Effector memory CD4-positive, alpha-beta T cell (primary cell): ENCODE measurements around the gene JPH4.
"Not testable (repeated sequence)": the region's sequence is repeated elsewhere in the genome, so short reads cannot be mapped to it uniquely, and the experiment has no call there.

Experiments used
- DNase-seq, 3 donors: peaks; one replicate each; pipeline ENCODE4 v3.0.0-alpha.2; 2020
- H3K27ac ChIP-seq: 2 replicates; pipeline ENCODE4 v1.7.0; 2013; ENCODE audit warnings: mild to moderate bottlenecking, low read length, moderate library complexity; ENCODE audit not compliant: insufficient read depth, poor library complexity, severe bottlenecking
- H3K27me3 ChIP-seq: replicated peaks from 2 replicates; pipeline ENCODE4 v1.7.0; 2013; ENCODE audit warnings: mild to moderate bottlenecking, low read length; ENCODE audit not compliant: insufficient read depth, control insufficient read depth, poor library complexity, severe bottlenecking
- H3K36me3 ChIP-seq: 2 replicates; pipeline ENCODE4 v1.7.0; 2013; ENCODE audit warnings: mild to moderate bottlenecking, low read length, moderate library complexity; ENCODE audit not compliant: control insufficient read depth, insufficient read depth
- H3K4me1 ChIP-seq: 2 replicates; pipeline ENCODE4 v1.7.0; 2013; ENCODE audit warnings: low read length, mild to moderate bottlenecking; ENCODE audit not compliant: control insufficient read depth, insufficient read depth, poor library complexity, severe bottlenecking
- H3K4me3 ChIP-seq: 2 replicates; pipeline ENCODE4 v1.7.0; 2013; ENCODE audit warnings: low read length, low read depth, mild to moderate bottlenecking; ENCODE audit not compliant: insufficient read depth, poor library complexity, severe bottlenecking
- H3K9me3 ChIP-seq: 2 replicates; pipeline ENCODE4 v1.7.0; 2013; ENCODE audit warnings: mild to moderate bottlenecking, low read length, moderate library complexity; ENCODE audit not compliant: control insufficient read depth

The JPH4 gene

GRCh38 chr14:23609411-23610089, 31.0 kb upstream of the JPH4 start:
- H3K27ac ChIP-seq = peak overlapping the region; percentile 47
- DNase-seq, H3K9me3 ChIP-seq, H3K36me3 ChIP-seq, H3K4me3 ChIP-seq, H3K27me3 ChIP-seq: not testable (repeated sequence)
- H3K4me1 ChIP-seq = peaks cover 23% of the 10 kb centered on the region

GRCh38 chr14:23609001-23609400, 30.4 kb upstream of the JPH4 start:
- DNase-seq = no peak
- no peaks in the 10 kb centered on the region for H3K27me3 ChIP-seq
- H3K36me3 ChIP-seq = no peaks in the 10 kb centered on the region
- peaks cover 23% of the 10 kb centered on the region for H3K4me1 ChIP-seq
- no peak overlapping the region for H3K4me3 ChIP-seq
- H3K9me3 ChIP-seq = no peaks in the 10 kb centered on the region
- no peak overlapping the region for H3K27ac ChIP-seq

- Histone ChIP-seq H3K27ac (no peak overlapping the region), H3K4me3 (no peak overlapping the region), H3K27me3 (no peaks in the 10 kb centered on the region), H3K9me3 (no peaks in the 10 kb centered on the region), H3K36me3 (no peaks in the 10 kb centered on the region), H3K4me1 (peaks cover 23% of the 10 kb centered on the region)
- no peak for DNase-seq
Measured at GRCh38 chr14:23608454-23608853, 29.9 kb upstream of the JPH4 start.

GRCh38 chr14:23605931-23606585, 27.5 kb upstream of the JPH4 start:
- no peaks in the 10 kb centered on the region for H3K36me3 ChIP-seq
- H3K27ac ChIP-seq = no peak overlapping the region
- H3K4me3 ChIP-seq = no peak overlapping the region
- no peak for DNase-seq
- no peaks in the 10 kb centered on the region for H3K27me3 ChIP-seq
- H3K9me3 ChIP-seq = no peaks in the 10 kb centered on the region
- H3K4me1 ChIP-seq = peaks cover 18% of the 10 kb centered on the region

GRCh38 chr14:23604675-23605170, 26.1 kb upstream of the JPH4 start:
- DNase-seq = no peak
- no peaks in the 10 kb centered on the region for H3K9me3 ChIP-seq
- no peak overlapping the region for H3K4me3 ChIP-seq
- no peak overlapping the region for H3K27ac ChIP-seq
- H3K4me1 ChIP-seq = peaks cover 4% of the 10 kb centered on the region
- H3K27me3 ChIP-seq = no peaks in the 10 kb centered on the region
- H3K36me3 ChIP-seq = no peaks in the 10 kb centered on the region

- Histone ChIP-seq H3K9me3 (no peaks in the 10 kb centered on the region), H3K4me1 (no peaks in the 10 kb centered on the region), H3K27ac (no peak overlapping the region), H3K27me3 (no peaks in the 10 kb centered on the region), H3K4me3 (no peak overlapping the region), H3K36me3 (no peaks in the 10 kb centered on the region)
- DNase-seq = no peak
Measured at GRCh38 chr14:23604148-23604547, 25.6 kb upstream of the JPH4 start.

GRCh38 chr14:23603103-23603502, 24.5 kb upstream of the JPH4 start:
- Histone ChIP-seq H3K27ac (no peak overlapping the region), H3K4me1 (no peaks in the 10 kb centered on the region), H3K27me3 (no peaks in the 10 kb centered on the region), H3K36me3 (no peaks in the 10 kb centered on the region), H3K9me3 (no peaks in the 10 kb centered on the region), H3K4me3 (no peak overlapping the region)
- DNase-seq = no peak

GRCh38 chr14:23602181-23603095, 23.8 kb upstream of the JPH4 start:
- H3K27me3 ChIP-seq = no peaks in the 10 kb centered on the region
- no peak overlapping the region for H3K27ac ChIP-seq
- no peaks in the 10 kb centered on the region for H3K4me1 ChIP-seq
- no peaks in the 10 kb centered on the region for H3K36me3 ChIP-seq
- DNase-seq = no peak
- no peak overlapping the region for H3K4me3 ChIP-seq
- H3K9me3 ChIP-seq = no peaks in the 10 kb centered on the region

- no peak for DNase-seq
- Histone ChIP-seq H3K4me1 (no peaks in the 10 kb centered on the region), H3K27me3 (no peaks in the 10 kb centered on the region), H3K4me3 (no peak overlapping the region), H3K36me3 (no peaks in the 10 kb centered on the region), H3K27ac (no peak overlapping the region), H3K9me3 (no peaks in the 10 kb centered on the region)
Measured at GRCh38 chr14:23601845-23602180, 23.2 kb upstream of the JPH4 start.

GRCh38 chr14:23601424-23601823, 22.8 kb upstream of the JPH4 start:
- H3K4me1 ChIP-seq = no peaks in the 10 kb centered on the region
- H3K27ac ChIP-seq = no peak overlapping the region
- DNase-seq = no peak
- no peaks in the 10 kb centered on the region for H3K36me3 ChIP-seq
- no peaks in the 10 kb centered on the region for H3K27me3 ChIP-seq
- H3K9me3 ChIP-seq = no peaks in the 10 kb centered on the region
- no peak overlapping the region for H3K4me3 ChIP-seq
